Measurements from ENCODE around the gene DBN1.
A peak's percentile ranks its signal among the peaks of the same experiment; 100 is the strongest.

Gene DBN1

GRCh38 chr5:177502886-177503285 lies 29.5 kb upstream of the DBN1 start:
- no peaks in the 10 kb centered on the region for H3K9me3 ChIP-seq (ENCODE audit: severe bottlenecking)
- H3K36me3 ChIP-seq (ENCODE audit: low read depth) = no peaks in the 10 kb centered on the region
- no peak for TF ChIP-seq CTCF (IDR thresholded peaks at IDR 0.05; ENCODE audit: poor library complexity, severe bottlenecking)
- H3K27ac ChIP-seq (ENCODE audit: poor library complexity, severe bottlenecking) = no peak overlapping the region
- H3K4me3 ChIP-seq (ENCODE audit: severe bottlenecking) = no peak overlapping the region
- DNase-seq (ENCODE audit: low spot score) = no peak
- H3K4me1 ChIP-seq (ENCODE audit: insufficient read depth, poor library complexity, severe bottlenecking) = no peaks in the 10 kb centered on the region
- no peak for ATAC-seq (ENCODE audit: low read depth)
- H3K27me3 ChIP-seq (ENCODE audit: insufficient read depth, poor library complexity, severe bottlenecking) = no peaks in the 10 kb centered on the region

- Histone ChIP-seq H3K4me3 (ENCODE audit: severe bottlenecking) (no peak overlapping the region), H3K9me3 (ENCODE audit: severe bottlenecking) (no peaks in the 10 kb centered on the region), H3K27me3 (ENCODE audit: insufficient read depth, poor library complexity, severe bottlenecking) (no peaks in the 10 kb centered on the region), H3K36me3 (ENCODE audit: low read depth) (no peaks in the 10 kb centered on the region), H3K4me1 (ENCODE audit: insufficient read depth, poor library complexity, severe bottlenecking) (no peaks in the 10 kb centered on the region), H3K27ac (ENCODE audit: poor library complexity, severe bottlenecking) (no peak overlapping the region)
- no peak for TF ChIP-seq CTCF (IDR thresholded peaks at IDR 0.05; ENCODE audit: poor library complexity, severe bottlenecking)
- DNase-seq (ENCODE audit: low spot score) (no peak), ATAC-seq (ENCODE audit: low read depth) (no peak)
Measured at GRCh38 chr5:177501874-177502678, 28.6 kb upstream of the DBN1 start.

GRCh38 chr5:177500685-177501522 lies 27.5 kb upstream of the DBN1 start:
- Histone ChIP-seq H3K27ac (ENCODE audit: poor library complexity, severe bottlenecking) (no peak overlapping the region), H3K27me3 (ENCODE audit: insufficient read depth, poor library complexity, severe bottlenecking) (no peaks in the 10 kb centered on the region), H3K9me3 (ENCODE audit: severe bottlenecking) (no peaks in the 10 kb centered on the region), H3K4me1 (ENCODE audit: insufficient read depth, poor library complexity, severe bottlenecking) (peaks cover 3% of the 10 kb centered on the region), H3K4me3 (ENCODE audit: severe bottlenecking) (no peak overlapping the region), H3K36me3 (ENCODE audit: low read depth) (peaks cover 6% of the 10 kb centered on the region)
- DNase-seq (ENCODE audit: low spot score) (peak; percentile 93), ATAC-seq (ENCODE audit: low read depth) (peak; percentile 44)
- TF ChIP-seq CTCF (IDR thresholded peaks at IDR 0.05; ENCODE audit: poor library complexity, severe bottlenecking) = peak; percentile 99

GRCh38 chr5:177499842-177500241 lies 26.4 kb upstream of the DBN1 start:
- Histone ChIP-seq H3K4me1 (ENCODE audit: insufficient read depth, poor library complexity, severe bottlenecking) (peaks cover 14% of the 10 kb centered on the region), H3K9me3 (ENCODE audit: severe bottlenecking) (no peaks in the 10 kb centered on the region), H3K36me3 (ENCODE audit: low read depth) (peaks cover 17% of the 10 kb centered on the region), H3K27me3 (ENCODE audit: insufficient read depth, poor library complexity, severe bottlenecking) (no peaks in the 10 kb centered on the region), H3K4me3 (ENCODE audit: severe bottlenecking) (no peak overlapping the region), H3K27ac (ENCODE audit: poor library complexity, severe bottlenecking) (no peak overlapping the region)
- no peak for TF ChIP-seq CTCF (IDR thresholded peaks at IDR 0.05; ENCODE audit: poor library complexity, severe bottlenecking)
- ATAC-seq (ENCODE audit: low read depth) (no peak), DNase-seq (ENCODE audit: low spot score) (no peak)

All from RWPE2 (cell line).